SK-N-SH treated with all-trans-retinoic acid at 6 μM for 48 hours (cell line): ENCODE results near the gene GLT8D1.

ENCODE experiments used
- ARNTL ChIP-seq: fragments of 450-650 bp; formaldehyde crosslinking; IDR thresholded peaks from 2 replicates; pipeline ENCODE4 v1.5.0; 2020; ENCODE audit warnings: low read depth, mild to moderate bottlenecking, moderate library complexity, borderline replicate concordance
- BACH2 ChIP-seq: fragments of 250-450 bp; sonication (Bioruptor Pico); IDR thresholded peaks from 2 replicates; pipeline ENCODE4 v1.9.0; 2021; ENCODE audit warnings: mild to moderate bottlenecking, borderline replicate concordance
- CSDC2 ChIP-seq: fragments of 250-450 bp; sonication (Bioruptor Pico); IDR thresholded peaks from 2 replicates; pipeline ENCODE4 v1.5.0; 2020; ENCODE audit warnings: mild to moderate bottlenecking, moderate library complexity
- ESRRG ChIP-seq: fragments of 250-450 bp; sonication (Bioruptor Pico); IDR thresholded peaks from 2 replicates; pipeline ENCODE4 v1.6.1; 2021; ENCODE audit warnings: mild to moderate bottlenecking
- GLIS3 ChIP-seq: fragments of 250-450 bp; sonication (Bioruptor Pico); IDR thresholded peaks from 2 replicates; pipeline ENCODE4 v1.5.0; 2020; ENCODE audit warnings: mild to moderate bottlenecking, moderate library complexity
- OSR1 ChIP-seq: fragments of 250-450 bp; sonication (Bioruptor Pico); IDR thresholded peaks from 2 replicates; pipeline ENCODE4 v1.8.0; 2022; ENCODE audit warnings: moderate library complexity, mild to moderate bottlenecking, inconsistent platforms
- PPARA ChIP-seq: fragments of 250-450 bp; sonication (Bioruptor Pico); IDR thresholded peaks from 2 replicates; pipeline ENCODE4 v1.5.0; 2020; ENCODE audit warnings: mild to moderate bottlenecking, borderline replicate concordance
- ZNF565 ChIP-seq: fragments of 450-650 bp; formaldehyde crosslinking; conservative IDR thresholded peaks from 2 replicates; pipeline ENCODE4 v1.5.0; 2020; ENCODE audit warnings: low read depth, mild to moderate bottlenecking, moderate library complexity
- TF ChIP-seq, protein P1 (sequence below): fragments of 250-450 bp; sonication (Bioruptor Pico); IDR thresholded peaks from 2 replicates; pipeline ENCODE4 v1.8.0; 2021; ENCODE audit warnings: low read depth, mild to moderate bottlenecking, moderate library complexity, borderline replicate concordance
- TF ChIP-seq, protein P2 (sequence below): fragments of 250-450 bp; sonication (Bioruptor Pico); IDR thresholded peaks from 2 replicates; pipeline ENCODE4 v1.8.0; 2020; ENCODE audit warnings: mild to moderate bottlenecking, moderate library complexity, borderline replicate concordance
- TF ChIP-seq, protein P3 (sequence below): fragments of 250-450 bp; sonication (Bioruptor Pico); IDR thresholded peaks from 2 replicates; pipeline ENCODE4 v1.5.1; 2021; ENCODE audit warnings: mild to moderate bottlenecking, moderate library complexity
- TF ChIP-seq, protein P4 (sequence below): fragments of 250-450 bp; sonication (Bioruptor Pico); IDR thresholded peaks from 2 replicates; pipeline ENCODE4 v1.5.1; 2020; ENCODE audit warnings: low read depth, mild to moderate bottlenecking, moderate library complexity

DNA sequence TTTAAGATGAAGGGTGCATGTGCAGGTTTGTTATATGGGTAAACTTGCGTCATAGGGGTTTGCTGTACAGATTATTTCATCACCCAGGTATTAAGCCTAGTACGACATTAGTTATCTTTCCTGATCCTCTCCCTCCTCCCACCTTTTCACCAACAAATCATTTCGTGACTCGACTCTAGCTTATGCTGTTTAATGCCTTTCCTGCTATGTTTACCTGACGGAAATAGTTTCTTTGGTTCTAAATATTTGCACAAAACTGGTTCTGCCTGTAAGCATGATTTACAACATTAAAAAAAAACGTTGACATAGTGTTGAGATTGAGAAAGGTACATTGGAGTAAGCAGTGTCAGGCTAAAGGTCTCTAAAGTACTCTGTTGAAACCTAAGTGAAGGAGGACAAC lies 17.3 kb downstream of the GLT8D1 start:
- TF ChIP-seq ESRRG (CRISPR knock-in tag): no peak
- TF ChIP-seq, protein P1, sequence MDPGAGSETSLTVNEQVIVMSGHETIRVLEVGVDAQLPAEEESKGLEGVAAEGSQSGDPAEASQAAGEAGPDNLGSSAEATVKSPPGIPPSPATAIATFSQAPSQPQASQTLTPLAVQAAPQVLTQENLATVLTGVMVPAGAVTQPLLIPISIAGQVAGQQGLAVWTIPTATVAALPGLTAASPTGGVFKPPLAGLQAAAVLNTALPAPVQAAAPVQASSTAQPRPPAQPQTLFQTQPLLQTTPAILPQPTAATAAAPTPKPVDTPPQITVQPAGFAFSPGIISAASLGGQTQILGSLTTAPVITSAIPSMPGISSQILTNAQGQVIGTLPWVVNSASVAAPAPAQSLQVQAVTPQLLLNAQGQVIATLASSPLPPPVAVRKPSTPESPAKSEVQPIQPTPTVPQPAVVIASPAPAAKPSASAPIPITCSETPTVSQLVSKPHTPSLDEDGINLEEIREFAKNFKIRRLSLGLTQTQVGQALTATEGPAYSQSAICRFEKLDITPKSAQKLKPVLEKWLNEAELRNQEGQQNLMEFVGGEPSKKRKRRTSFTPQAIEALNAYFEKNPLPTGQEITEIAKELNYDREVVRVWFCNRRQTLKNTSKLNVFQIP: no peak
- no peak for TF ChIP-seq PPARA (CRISPR knock-in tag)
- TF ChIP-seq BACH2 (CRISPR knock-in tag): no peak
- TF ChIP-seq, protein P2, sequence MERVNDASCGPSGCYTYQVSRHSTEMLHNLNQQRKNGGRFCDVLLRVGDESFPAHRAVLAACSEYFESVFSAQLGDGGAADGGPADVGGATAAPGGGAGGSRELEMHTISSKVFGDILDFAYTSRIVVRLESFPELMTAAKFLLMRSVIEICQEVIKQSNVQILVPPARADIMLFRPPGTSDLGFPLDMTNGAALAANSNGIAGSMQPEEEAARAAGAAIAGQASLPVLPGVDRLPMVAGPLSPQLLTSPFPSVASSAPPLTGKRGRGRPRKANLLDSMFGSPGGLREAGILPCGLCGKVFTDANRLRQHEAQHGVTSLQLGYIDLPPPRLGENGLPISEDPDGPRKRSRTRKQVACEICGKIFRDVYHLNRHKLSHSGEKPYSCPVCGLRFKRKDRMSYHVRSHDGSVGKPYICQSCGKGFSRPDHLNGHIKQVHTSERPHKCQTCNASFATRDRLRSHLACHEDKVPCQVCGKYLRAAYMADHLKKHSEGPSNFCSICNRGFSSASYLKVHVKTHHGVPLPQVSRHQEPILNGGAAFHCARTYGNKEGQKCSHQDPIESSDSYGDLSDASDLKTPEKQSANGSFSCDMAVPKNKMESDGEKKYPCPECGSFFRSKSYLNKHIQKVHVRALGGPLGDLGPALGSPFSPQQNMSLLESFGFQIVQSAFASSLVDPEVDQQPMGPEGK (CRISPR knock-in tag): no peak
- TF ChIP-seq ZNF565: no peak
- no peak for TF ChIP-seq GLIS3 (CRISPR knock-in tag)
- TF ChIP-seq CSDC2 (CRISPR knock-in tag): no peak
- TF ChIP-seq, protein P3, sequence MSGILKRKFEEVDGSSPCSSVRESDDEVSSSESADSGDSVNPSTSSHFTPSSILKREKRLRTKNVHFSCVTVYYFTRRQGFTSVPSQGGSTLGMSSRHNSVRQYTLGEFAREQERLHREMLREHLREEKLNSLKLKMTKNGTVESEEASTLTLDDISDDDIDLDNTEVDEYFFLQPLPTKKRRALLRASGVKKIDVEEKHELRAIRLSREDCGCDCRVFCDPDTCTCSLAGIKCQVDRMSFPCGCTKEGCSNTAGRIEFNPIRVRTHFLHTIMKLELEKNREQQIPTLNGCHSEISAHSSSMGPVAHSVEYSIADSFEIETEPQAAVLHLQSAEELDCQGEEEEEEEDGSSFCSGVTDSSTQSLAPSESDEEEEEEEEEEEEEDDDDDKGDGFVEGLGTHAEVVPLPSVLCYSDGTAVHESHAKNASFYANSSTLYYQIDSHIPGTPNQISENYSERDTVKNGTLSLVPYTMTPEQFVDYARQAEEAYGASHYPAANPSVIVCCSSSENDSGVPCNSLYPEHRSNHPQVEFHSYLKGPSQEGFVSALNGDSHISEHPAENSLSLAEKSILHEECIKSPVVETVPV (CRISPR knock-in tag): no peak
- TF ChIP-seq ARNTL (CRISPR knock-in tag): no peak
- TF ChIP-seq, protein P4, sequence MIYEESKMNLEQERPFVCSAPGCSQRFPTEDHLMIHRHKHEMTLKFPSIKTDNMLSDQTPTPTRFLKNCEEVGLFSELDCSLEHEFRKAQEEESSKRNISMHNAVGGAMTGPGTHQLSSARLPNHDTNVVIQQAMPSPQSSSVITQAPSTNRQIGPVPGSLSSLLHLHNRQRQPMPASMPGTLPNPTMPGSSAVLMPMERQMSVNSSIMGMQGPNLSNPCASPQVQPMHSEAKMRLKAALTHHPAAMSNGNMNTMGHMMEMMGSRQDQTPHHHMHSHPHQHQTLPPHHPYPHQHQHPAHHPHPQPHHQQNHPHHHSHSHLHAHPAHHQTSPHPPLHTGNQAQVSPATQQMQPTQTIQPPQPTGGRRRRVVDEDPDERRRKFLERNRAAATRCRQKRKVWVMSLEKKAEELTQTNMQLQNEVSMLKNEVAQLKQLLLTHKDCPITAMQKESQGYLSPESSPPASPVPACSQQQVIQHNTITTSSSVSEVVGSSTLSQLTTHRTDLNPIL: no peak
- TF ChIP-seq OSR1: no peak
